ENCODE measurements around the gene UNCX. TPM values are rescaled to one million over a fixed set of nuclear protein-coding genes. Genes with fewer than 3 reads are reported as not detected.
"Not testable (repeated sequence)": the region's sequence is repeated elsewhere in the genome, so short reads cannot be mapped to it uniquely, and the experiment has no call there.

Gene UNCX
- total RNA-seq, 1 experiment from 2014 or later, result not detected

DNA sequence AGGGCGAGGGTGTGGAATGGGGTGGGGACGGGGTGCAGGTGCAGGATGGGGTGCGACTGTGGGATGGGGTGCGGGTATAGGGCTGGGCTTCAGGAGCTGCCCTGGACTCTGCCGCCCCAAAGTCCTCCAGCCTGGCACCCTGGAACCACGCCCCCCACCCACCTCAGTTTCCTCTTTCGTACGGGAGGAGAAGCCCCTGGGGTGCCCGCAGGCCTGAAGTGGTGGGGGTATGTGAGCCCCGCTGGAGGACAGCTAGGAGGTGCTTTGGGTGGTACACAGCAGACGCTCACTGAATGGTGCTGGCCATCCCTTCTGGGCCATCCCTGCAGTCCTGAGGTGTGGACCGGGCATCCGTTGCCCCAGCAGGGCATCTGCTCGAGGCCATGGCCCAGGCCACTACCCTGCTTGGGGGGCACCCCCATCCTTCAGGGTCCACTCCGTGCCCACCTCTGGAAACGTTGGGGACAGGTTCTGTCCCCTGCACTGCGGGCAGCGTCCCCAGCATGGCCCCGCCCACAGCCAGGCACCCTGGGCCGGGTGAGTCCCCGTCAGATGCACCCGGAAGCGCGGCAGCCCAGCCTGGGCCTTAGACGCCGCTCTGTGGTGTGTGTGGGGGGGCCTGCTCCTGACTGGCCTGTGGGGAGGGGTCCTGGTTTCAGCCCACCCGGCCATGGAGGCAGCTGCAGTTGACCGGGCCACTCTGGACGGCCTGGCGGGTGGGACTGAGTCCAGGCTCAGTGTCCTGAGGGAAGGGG lies 41.6 kb downstream of the UNCX start:
- DNase-seq (ENCODE audit: low read depth), result no peak

DNA sequence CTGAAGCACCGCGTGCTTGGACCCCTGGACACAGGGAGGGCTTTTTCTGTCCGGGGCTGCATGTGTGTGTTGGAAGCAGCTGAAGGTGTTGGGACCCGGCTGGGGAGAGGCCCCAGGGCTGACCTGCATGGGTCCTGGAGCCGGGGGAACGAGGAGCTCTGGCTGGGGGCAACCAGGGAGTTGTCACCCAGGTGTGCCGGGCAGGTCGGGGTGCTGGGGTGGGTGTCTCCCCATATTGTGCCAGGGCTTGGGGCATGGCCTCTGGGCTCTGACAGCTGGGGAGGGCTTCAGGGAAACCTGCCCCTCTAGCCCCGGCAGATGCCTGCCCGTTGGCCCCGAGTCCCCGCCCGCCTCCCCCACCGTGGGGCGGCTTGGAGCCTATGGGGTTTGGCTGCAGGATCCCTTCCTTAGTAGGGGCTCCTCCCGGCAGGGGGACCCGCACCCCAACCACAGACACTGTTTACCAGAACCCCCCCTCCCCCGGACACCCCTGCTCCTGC lies 42.3 kb downstream of the UNCX start:
- no peak for DNase-seq (ENCODE audit: low read depth)

DNA sequence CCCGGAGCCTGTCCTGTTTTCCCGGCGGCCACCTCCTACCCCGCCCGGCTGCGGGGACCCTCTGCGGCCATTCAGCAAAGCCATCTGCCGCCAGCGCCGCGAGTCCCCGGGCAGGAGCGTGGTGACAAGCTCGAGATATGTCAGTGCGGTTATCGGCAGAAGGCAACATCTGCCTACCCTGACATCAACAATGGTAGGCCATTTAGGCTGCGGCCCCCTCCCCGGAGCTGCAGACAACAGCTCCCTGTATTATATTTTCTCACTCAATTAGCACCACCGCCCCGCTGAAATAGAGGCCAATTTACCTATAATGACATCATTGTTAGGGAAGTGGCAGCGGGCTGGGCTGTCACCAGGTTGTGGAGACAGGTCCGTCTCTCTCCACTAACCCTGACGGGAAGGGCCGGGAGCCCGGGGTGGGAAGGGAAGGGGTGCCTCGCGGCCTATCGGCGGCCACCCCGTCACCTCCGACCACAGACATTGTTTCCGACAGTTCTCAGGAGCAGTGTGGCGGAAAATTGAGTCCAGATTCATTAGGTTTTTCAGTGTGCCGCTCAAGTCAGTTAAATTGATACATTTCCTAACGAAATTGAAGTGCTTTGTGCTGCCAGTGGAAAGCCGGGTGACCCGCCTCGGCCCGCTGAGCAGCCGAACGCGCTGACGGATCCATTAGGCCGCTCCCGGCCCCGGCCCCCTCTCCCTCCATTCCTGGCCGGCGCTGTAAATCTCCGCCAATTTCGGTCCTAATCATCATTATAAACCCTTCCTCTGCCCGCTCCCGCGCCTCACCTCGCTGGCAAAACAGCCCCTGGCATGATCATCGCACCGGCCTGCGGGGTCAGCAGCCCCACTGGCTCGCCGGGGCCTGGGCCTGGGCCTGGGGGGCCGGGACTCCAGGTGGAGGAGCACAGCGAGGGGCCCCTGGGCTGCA lies 43.0 kb downstream of the UNCX start:
- no peak for DNase-seq (ENCODE audit: low read depth)

- no peak for DNase-seq (ENCODE audit: low read depth)
Observed at GRCh38 chr7:1276626-1277175, 44.0 kb downstream of the UNCX start.

DNA sequence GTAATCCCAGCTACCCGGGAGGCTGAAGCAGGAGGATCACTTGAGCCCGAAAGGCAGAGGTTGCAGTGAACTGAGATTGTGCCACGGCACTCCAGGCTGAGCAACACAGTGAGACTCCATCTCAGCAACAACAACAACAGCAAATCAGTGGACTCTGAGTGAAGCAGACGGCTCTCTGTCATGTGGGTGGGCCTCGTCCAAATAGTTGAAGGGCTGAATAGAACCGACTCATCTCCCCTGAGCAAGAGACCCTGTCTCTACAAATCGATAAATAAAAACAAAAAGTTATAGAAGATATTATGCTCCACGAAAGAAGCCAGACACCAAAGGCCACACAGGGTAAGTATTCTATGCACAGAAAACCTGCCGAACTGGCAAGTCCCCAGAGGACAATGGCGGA lies 45.9 kb downstream of the UNCX start:
- no peak for DNase-seq (ENCODE audit: low read depth)

DNA sequence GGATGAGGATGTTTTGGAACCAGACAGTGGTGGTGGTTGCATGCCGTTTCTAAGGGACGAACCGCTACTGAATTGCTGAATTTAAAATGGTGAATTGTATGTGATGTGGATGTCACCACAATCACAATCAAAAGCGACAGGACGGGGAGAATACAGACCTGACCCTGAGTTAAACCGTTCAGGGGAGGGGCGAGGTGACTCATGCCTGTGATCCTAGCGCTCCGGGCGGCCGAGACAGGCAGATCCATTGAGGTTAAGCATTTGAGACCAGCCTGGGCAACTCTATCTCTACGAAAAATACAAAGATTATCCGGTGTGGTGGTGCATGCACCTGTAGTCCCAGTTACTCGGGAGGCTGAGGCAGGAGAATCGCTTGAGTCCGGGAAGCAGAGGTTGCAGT lies 46.4 kb downstream of the UNCX start:
- DNase-seq (ENCODE audit: low read depth), result no peak

- not testable (repeated sequence) for DNase-seq (ENCODE audit: low read depth)
Observed at GRCh38 chr7:1279895-1280294, 47.2 kb downstream of the UNCX start.

DNA sequence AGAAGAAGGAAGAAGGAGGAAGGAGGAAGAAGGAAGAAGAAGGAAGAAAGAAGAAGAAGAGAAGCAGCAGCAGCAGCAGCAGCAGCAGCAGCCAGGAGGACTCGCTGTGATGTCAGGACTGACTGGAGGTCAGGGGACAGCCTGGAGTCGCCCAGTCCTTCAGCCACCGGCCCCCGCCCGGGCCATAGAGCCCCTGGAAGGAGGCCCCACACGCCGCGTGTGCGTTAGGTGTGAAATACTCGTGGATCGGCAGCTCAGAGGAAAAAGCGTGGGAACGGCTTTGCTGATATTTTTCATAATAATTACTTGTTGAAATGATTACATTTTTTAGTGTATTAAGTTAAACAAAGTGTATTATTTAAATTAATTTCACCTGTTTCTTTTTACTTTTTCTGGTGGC lies 48.4 kb downstream of the UNCX start:
- no peak for DNase-seq (ENCODE audit: low read depth)

GRCh38 chr7:1282679-1283078 lies 50.0 kb downstream of the UNCX start:
- DNase-seq (ENCODE audit: low read depth), result no peak

GRCh38 chr7:1283337-1283736 lies 50.7 kb downstream of the UNCX start:
- no peak for DNase-seq (ENCODE audit: low read depth)

GRCh38 chr7:1283941-1284742 lies 51.5 kb downstream of the UNCX start:
- no peak for DNase-seq (ENCODE audit: low read depth)

DNA sequence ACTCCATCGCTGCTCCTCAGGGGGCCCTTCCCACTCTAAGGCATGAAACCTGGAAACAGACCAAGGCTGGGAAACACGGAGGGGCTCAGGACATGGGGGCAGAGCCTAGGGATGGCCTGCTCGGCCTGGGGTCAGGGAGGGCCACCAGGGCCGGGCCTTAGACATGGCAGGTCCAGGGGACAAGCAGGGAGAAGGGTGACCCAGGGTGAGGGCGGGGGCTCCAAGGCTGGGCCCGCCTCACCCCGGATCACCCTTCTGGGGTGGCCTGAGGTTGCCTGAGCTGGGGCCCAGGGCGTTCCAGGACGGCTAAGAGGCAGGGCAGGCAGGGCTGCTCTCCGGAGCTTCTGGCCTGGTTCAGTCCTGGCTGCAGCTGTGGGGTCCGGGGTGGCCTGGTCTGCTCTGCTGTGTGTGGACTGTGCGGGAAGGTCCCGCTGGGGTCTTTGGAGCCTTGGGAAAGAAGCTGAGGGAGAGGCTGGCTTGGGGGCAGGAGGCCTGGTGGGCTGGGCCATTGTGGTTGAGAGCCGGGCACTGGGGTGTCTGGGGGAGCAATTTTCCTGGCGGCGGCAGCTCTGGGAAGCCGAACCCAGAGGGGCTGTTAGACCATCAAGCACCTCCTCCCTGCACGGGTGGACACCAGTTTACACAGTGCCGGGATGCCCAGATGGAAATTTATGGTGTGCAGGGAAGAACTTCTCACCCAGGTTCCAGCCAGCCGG lies 52.2 kb downstream of the UNCX start:
- no peak for DNase-seq (ENCODE audit: low read depth)

- DNase-seq (ENCODE audit: low read depth), result no peak
Observed at GRCh38 chr7:1285556-1286301, 53.1 kb downstream of the UNCX start.

Other genes starting within 250 kb of the UNCX start
- gene CYP2W1, start 249.7 kb upstream of the UNCX start, total RNA-seq (2014; rRNA removed; shearing (Covaris generic)), result not detected in 2 replicates
- 1.1 and 1.9 TPM in 2 replicates for gene GPR146, start 188.3 kb upstream of the UNCX start, total RNA-seq (2014; rRNA removed; shearing (Covaris generic))
- 0.84 and 1.8 TPM in 2 replicates for gene GPER1, start 144.8 kb upstream of the UNCX start, total RNA-seq (2014; rRNA removed; shearing (Covaris generic))
- gene ZFAND2A, start 72.7 kb upstream of the UNCX start, total RNA-seq (2014; rRNA removed; shearing (Covaris generic)), result 22.5 and 25.9 TPM in 2 replicates
- 9.5 and 12.6 TPM in 2 replicates for gene MICALL2, start 226.6 kb downstream of the UNCX start, total RNA-seq (2014; rRNA removed; shearing (Covaris generic))

Data from HT1080 (cell line).